Astrocyte (in vitro differentiated cells and primary cell): ENCODE results near the gene LAMB1.

Experiments used
- EZH2 ChIP-seq: IDR thresholded peaks from 2 replicates; pipeline ENCODE4 v1.6.1; 2012; ENCODE audit warnings: mild to moderate bottlenecking, low read length, inconsistent platforms; ENCODE audit not compliant: insufficient read depth
- TF ChIP-seq, protein P1 (sequence below): IDR thresholded peaks from 2 replicates; pipeline ENCODE4 v1.5.1; 2011; ENCODE audit warnings: low read depth, mild to moderate bottlenecking, inconsistent platforms, low read length, moderate library complexity; ENCODE audit not compliant: insufficient read depth

DNA sequence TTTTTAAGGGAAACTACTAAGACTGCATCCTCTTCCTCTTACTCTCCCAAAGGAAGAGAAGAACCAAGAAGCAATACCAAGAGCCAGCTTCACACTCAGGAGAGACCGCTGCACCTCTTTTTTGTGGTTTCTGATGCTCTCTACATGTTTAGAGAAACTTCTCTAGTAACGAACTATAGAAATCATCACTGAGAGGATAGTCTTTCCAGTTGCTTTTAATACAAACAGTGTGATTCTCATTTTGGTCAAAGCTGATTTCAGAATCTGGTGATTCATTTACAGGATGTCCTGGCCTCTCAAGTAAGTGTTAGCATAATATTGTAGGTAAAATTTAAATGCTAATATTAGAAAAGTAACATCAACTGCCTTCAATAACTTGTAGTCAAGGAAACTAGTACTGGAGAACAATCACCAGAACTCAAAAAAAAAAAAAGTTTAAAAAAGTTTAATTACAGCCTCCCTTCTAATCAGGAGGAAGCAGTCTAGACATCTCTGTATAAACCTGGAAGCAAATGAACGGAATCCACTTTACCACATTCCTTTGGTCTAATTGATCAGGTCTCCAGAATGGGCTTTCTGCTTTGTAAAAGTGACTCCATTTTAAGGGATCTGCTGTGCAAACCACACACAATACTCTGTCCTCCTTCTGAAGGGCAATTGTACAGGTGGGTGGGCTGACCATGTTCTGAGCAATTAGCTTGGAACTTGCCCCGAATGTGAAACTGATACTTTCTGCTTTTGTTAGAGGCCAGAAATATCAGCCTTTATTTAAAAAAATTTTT is 3.0 kb downstream of the LAMB1 start:
- TF ChIP-seq, protein P1, sequence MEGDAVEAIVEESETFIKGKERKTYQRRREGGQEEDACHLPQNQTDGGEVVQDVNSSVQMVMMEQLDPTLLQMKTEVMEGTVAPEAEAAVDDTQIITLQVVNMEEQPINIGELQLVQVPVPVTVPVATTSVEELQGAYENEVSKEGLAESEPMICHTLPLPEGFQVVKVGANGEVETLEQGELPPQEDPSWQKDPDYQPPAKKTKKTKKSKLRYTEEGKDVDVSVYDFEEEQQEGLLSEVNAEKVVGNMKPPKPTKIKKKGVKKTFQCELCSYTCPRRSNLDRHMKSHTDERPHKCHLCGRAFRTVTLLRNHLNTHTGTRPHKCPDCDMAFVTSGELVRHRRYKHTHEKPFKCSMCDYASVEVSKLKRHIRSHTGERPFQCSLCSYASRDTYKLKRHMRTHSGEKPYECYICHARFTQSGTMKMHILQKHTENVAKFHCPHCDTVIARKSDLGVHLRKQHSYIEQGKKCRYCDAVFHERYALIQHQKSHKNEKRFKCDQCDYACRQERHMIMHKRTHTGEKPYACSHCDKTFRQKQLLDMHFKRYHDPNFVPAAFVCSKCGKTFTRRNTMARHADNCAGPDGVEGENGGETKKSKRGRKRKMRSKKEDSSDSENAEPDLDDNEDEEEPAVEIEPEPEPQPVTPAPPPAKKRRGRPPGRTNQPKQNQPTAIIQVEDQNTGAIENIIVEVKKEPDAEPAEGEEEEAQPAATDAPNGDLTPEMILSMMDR = no peak
- no peak for TF ChIP-seq EZH2
